EH (cell line): ENCODE data around the gene RFLNA.
"Not testable (repeated sequence)": the region's sequence is repeated elsewhere in the genome, so short reads cannot be mapped to it uniquely, and the experiment has no call there.

Experiments
- DNase-seq: peaks from one replicate; pipeline ENCODE4 v3.0.0-alpha.2; 2015; ENCODE audit warnings: low read depth

The RFLNA gene

DNA sequence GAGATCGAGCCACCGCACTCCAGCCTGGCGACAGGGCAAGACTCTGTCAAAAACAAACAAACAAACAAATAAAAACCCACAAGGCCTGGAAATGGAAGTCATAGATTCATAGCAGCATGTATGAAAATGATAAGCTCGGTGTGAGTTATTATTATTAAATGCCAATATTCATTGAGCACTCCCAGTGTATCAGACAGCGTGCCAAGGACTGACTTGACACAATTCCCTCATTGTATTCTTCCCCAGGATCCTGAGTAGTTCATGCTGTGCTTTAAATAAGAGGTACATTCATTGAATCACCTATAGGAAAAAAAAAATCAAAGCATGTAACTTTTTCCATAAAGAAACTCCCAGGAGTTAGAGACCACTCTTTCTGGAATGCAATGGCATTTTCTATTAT is 12.6 kb upstream of the RFLNA start:
- DNase-seq = no peak

DNA sequence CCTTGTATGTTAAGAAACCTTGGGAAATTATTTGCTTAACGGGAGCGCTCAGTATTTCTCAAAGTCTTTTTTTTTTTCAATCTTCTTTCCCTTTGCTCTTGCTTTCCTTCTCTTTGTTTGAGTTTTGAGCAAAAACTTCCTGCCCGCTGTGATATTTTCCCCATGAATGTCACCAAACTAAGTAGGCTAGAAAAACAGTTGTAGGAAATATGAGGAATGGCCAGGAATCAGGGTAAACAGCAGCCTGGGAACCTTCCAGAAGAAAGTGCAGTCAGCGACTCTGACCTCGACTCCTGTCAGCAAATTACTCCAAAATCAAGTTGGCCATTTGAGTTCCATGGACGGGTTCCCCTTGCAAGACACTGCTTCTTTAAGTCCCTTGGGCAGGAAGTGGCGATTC is 11.6 kb upstream of the RFLNA start:
- DNase-seq = no peak

DNA sequence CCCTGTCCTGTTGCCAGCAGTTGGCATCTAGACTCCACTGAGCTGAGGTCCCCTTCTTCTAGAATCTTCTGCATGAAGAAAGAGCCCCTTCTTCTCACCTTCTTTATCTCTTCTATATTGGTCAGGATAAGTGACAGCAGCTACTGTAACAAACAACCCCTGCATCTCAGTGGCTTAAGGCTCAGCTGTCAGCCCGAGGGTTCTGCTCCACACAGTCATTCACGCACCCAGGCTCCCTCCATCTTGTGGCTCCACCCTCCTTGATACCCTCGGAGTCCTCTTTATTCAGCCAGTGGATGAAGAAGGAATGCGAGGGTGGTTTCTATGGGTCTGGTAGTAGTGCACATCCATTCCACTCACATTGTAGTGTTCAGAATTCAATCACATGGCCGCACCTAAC is 10.5 kb upstream of the RFLNA start:
- DNase-seq = no peak

DNA sequence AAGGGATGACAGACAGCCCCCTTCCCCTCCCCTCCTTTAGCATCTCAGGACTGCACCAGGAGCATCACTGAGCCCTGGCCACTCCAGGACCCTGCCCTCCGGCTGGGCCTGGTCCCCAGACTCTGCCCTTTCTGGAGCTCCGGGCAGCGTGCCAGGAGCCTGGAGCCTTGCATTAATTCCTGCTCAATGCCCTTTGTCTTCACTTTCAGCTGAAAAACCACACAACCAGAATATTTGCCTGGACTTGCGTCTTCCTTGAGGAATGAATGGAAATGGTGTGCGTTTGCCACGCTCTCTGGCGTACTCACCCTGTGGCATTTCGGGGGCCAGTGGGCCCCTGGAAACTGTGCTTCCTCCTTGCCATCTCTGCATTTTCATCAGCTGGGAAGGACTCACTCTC is 8.5 kb upstream of the RFLNA start:
- DNase-seq = no peak

DNA sequence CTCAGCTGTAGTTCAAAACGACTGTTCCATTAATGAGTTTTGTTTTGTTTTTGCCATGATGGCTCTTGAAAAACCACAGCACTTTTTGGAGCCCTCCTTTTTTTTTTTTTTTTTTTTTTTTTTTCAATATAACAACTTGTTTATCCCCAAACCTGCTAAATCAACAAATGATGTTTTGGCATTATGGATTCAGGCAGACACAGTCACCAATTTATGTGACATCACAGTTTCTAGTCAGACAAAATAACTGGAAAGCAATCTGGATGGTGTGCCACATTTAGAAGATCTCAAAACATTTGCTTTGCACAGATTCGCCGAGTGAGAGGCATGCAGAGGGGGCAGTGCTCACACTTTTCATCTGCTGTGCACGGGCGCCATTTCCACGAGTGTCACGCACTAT is 7.9 kb upstream of the RFLNA start:
- no peak for DNase-seq

DNA sequence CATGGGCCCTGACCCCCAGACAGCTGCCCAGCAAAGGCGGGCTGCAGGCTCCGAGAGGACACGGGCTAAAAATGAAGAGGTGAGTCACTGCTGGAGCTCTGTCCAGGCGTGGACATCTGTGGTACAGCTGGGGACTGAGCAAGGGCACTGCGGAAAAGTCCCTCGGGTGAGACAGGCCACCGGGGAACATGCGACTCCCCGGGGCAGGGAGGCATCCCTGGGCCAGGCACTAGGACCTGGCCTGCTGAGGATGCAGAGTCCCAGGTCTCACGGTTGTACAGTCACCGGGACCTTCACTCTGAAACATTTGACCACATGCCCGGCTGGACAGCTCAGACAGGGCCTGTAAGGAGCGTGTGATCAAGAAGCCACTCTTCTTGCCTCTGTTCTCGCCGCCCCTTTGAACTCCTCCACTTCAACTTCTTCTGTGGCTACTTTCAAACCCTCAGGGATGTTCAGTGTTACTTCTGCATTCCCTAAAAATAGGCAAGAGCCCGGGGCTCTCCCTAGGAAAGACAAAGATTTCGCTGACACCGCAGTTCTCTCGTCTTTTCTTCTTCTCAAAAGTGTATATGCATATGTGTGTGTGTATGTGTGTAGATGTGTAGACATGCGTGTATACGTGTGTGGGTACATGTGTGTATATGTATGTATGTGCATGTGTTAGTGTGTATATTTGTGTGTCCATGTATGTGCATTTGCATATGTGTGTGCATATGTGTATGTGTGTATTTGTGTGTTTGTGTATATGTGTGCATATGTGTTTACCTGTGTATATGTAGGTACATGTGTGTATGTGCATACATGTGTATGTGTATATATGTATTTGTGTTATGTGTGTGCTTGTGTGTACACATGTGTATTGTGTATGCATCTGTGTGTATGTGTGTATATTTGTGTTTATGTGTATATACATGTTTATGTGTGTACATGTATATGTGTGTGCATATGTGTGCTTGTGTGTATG is 5.0 kb upstream of the RFLNA start:
- DNase-seq = peak; percentile 74

DNA sequence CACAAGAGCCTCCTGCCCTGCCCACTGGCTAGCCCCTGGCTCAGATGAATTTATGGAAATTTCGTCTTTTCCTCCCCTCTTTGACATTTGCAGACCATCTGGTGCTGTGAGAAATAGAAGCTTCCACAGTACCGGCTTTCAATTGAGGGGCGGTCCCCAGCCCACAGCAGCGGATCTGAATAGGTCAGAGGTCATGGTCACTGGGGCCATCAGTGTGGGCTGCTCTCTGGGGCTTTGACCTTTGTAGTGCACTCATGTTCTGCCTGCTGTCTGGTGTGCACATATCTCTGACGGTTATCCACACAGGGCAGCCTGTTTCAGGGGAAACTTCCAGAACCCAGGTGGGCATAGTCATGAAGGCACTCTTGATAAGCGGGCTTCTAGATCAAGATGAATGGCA is 2.5 kb upstream of the RFLNA start:
- DNase-seq = no peak

DNA sequence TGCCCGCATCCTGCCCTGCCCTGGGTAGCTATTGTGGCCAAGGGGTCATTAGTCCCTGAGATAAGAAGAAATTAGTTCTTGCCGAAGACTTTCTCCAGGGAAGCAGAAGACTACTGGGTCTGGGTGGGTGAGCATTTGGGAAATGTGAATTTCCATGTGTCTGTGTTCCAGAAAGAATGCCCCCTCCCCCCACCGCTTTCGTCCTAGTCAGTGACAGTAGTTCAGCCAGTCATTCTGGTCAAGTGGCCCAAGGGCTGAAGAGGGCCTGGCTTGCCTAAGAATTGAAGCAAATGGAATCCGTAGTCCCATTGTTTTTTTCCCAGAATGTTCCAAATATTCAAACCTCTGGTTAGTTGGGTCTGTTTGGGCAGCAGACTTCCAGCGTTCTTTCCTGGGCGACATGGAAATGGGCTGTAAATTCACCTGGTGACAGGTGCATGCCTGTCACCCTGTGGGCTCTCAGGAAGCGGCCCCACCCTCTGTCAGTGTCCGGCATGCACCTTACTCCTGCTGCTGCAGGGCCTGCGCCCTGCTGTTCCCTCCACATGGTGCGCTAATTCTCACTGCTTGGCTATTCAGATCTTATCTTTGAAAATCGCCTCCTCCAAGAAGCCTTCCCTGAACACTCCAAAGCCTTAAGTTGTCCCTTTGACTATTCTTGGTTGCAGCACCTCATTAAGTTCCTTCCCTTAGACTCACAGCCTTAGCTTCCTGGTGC is 1.4 kb upstream of the RFLNA start:
- no peak for DNase-seq

DNA sequence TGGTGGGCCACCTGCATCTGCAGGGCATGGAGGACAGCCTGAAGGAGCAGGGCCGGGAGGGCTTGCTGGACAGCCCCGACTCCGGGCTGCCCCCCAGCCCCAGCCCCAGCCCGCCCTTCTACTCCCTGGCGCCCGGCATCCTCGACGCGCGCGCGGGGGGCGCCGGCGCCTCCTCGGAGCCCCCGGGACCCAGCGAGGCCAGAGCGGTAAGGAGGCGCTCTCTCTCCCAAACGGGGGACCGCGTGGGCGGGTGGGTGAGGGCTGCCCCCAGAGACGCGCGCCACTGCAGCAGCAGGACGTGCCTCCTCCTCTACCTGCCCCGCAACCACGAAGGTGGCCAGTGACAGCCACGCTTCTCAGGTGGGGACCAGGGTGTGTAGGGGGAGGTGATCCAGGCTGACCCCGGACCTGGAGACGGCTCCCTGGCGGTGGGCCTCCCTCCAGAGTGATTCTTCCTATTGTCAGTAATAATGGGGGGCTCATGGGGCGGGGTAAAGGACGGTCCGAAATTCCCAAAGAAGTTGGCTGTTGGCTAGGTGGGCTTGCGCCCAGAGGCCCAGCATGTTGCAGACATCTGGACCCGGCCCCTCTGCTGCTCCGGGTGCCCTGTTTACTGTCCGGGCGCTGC is 652 bp downstream of the RFLNA start:
- no peak for DNase-seq

DNA sequence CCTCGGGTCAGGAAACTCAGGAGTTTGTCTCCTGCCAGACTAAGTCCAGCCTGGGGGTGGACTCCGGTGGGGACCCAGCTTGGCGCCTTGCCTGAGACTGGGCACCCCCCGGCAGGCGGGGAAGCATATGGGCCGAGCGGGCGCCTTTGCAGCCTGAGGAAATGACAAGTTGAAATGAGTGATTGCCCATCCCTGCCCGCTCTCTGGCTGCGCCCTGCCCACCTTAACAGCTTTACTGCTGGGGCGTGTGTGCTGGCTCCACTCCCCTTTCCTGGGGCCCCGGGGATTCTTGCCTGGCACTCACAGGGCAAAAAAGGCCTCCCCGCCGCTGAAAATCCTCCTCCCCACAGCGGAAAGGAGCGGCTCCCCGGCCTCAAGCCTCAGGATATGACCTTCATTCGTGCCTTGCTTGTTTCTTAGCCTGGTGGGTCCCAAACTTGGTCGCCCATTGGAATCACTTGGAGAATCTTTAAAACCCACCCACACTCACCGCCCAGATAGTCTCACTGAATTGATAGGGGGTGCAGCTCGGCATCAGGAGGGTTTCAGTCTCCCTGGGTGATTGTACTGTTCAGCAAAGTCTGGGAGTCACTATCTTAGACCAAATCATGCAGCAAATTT is 1.5 kb downstream of the RFLNA start:
- no peak for DNase-seq

DNA sequence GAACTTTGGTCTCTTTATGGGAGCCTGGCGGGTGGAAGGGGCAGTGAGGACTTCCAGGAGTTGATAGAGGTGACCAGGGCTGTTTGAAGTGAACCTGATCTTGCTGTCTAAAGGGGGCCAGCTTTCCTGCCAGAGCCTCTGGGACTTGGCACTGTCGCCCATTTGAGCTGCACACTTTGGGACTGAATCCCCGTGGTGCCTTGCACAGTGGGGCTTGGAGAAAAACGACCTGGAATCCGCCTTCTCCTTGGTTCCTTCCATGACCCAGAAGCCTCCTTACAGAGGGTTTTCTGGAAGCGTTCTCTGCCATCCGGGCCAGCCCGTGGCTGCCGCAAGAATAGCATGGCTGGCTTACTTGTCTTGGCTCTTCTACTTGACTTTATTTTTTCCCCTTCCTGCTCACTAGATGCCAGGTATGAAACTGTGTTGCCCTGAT is 2.0 kb downstream of the RFLNA start:
- DNase-seq = no peak

DNA sequence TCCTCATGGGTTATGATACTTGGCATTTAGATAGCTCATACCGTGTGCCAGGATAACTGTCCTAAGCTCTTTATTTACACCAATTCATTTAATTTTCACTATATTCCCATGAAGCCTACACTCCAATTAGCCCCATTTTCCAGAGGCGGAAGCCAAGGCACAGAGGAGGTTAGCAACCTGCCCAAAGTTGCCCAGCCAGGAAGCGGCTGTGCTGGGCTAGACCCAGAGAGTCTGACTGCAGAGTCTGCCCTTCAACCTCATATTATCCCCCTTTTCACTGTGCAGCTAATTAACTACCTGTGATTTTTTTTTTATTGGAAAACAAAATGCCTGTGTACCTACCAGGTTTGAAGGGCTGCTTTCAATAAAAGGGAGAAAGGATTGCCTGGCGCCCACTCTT is 2.5 kb downstream of the RFLNA start:
- DNase-seq = no peak

DNA sequence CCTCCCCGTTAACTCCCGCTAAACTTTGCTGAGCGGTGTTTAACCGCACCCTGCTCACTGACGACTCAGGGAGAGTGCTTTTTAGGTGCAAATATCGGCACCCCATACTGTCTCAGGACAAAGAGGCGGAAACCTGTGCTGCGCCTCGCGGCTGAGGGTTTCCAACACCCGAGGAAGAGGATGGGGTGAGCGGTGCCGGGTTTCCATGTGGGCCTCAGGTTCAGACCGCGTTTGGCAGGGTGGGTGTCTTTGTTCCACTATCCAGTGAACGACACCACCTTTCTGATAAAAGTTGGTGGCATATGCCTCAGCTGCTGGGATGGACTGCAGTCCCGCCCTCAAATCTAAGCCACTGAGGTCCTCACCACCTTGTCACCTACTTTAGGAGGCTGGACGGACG is 3.0 kb downstream of the RFLNA start:
- no peak for DNase-seq

DNA sequence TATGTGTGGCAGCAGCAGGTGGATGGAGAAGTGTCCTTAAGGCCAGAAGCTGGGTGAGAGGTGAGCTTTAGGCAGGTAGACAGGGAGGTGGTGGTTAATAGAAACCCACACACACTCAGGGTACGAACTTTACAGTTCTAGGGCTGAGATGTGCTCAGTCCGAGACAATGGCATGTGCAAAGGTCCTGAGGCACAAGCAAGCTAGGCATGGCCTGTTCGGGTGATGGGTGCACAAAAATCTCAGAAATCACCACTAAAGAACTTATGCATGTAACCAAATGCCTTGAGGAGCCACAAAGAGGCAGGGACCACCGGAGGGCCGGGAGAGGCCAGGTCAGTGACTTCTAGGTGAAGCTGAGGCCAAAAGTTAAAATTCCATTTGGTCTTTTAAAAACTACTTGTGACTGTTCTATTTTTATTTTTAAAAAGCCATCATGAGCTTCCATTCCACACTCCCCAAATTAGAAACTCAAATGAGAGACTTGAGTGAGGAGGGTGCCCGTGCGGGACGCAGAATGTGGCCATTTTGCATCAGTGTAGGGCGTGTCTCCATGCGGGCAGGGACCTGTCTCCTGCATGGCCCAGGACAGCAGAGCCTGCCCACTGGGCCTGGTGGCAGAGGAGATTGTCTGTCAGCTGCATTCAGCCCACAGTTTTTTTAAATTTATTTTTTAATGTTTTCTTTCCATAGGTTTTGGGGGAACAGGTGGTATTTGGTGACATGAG is 4.0 kb downstream of the RFLNA start:
- no peak for DNase-seq

DNA sequence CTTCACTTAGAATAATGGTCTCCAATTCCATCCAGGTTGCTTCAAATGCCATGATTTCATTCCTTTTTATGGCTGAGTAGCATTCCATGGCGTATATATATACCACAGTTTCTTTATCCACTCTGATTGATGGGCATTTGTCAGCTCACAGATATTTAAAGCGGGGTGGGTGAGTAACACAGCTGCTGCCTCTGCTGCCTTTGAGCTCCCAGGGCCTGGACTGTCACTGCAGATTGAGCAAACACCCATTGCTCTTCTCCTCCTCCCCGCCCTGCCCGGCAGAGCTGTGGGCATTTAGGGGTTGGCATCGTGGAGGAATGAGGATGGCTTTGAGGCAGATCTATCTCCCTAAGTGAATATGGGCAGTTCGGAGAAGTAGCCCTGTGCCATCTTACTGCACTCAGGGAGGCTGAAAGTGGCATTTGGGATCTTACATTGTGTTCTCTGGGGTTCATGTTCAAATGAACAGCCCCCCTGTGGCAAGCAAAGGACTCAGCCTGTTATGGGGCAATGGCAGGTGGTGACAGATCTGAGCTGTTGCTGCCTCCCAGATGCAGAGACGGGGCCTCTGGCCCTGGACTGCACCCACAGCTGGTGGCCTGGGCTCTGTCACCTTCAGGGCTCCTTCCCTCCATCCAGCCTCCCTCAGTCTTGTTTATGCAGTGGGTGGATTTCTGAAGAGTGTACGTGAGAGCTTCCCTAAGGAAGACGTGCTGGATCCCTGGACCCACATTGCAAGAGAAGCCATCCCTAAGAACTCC is 4.9 kb downstream of the RFLNA start:
- DNase-seq = no peak

DNA sequence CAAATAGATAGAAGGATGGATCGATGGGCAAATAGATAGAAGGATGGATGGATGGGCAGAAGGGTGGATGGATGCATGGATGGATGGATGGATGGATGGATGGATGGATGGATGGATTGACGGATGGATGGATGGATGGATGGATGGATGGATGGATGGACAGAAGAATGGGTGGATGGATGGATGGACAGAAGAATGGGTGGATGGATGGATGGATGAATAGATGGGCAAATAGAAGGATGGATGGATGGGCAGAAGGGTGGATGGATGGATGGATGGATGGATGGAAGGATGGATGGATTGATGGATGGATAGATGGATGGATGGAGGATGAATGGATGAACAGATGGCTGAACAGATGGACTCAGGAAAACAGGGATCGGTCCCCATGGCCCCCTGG is 5.8 kb downstream of the RFLNA start:
- not testable (repeated sequence) for DNase-seq

DNA sequence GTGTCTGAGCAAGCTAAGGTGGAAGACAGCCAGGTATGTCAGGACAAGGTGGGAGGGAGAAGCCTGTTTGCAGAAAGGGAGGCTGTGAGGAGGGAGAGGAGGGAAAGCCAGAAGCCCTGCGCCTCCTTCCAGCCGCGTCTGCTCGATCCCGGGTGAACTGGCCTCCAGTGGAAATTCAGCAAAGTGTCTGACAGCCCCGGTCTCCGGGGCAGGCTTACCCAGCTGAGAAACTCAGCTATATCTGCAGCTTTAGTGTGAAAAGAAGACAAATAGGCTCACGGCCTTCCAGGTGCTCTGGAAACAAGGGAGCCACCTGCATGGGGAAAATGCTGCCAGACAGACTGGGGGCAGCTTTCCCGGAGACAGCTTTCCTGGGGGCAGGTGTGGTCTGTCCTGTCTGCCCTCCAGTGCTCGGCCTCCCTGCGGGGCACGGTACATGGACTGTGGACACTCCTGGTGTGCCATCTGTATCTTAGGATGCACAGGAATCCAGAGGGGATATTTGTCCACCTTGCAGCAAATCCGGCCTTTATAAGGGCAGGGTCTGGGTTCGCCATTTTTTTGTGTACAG is 6.3 kb downstream of the RFLNA start:
- DNase-seq = no peak

DNA sequence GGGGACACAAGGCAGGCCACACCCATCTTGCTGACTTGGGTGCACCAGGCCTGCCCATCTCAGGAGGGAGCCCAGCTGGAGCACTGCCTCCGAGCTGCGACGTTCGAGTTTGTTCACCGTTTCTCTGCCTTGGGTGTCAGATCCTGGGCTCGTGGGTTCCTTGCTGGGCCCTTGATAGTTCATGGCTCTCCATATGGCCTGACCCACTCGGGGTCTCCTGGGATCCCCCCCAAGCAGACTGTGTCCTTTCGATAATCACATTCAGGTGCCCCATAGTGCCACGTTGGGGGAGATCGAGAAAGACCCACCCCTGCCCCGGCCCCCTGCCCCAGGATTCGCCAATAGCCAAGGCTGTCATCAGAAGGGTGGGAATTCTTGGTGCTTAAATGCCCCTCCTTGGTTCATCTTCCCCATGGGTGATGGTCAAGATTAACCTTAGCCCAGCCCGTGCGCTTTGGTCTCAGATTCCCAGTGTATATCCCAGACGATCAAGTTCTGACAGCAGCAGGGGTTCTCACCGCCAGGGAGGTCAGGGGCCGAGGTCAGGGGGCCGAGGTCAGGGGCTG is 7.4 kb downstream of the RFLNA start:
- no peak for DNase-seq

DNA sequence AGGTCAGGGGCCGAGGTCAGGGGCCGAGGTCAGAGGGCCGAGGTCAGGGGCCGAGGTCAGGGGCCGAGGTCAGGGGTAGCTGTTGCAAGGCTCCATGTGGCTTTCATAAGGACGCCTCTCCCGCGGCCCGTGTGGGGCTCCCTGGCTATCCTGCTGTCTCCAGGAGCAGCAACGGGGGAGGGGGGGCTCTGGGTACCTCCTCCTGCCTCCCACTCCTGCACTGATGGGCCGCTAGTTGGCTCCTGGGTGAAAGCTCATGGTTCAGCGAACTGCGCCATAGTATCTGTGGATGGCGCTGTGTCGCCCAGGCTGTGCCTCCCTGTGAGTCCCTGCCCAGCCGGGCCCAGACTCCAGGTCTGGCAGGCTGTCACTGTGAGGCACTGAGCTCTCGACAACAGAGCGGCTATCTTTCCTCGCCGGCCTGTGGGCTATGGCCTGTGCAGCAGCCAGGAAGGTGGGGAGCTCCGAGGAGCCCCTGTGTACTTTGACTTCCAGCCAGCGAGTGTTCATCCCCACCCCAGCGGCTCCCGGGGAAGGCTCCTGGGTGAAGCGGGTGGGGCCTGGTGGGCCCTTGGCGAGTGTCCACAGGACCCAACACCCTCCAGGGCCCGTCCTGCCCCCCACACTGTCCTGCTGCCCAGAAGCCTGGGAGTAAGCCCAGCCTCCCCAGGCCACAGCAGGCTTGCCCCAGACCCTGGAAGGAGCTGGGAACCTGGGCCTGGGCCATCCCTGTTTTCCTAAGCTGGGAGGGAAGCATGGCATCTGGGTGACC is 8.1 kb downstream of the RFLNA start:
- no peak for DNase-seq
